Measurements from ENCODE around the gene RNASEH2B.

The RNASEH2B gene

GRCh38 chr13:50942630-50943311 is 33.2 kb downstream of the RNASEH2B start:
- DNase-seq: no peak

- no peak for DNase-seq
These were observed 36.1 kb downstream of the RNASEH2B start for GRCh38 chr13:50945669-50946068.

GRCh38 chr13:50948601-50949000 is 39.0 kb downstream of the RNASEH2B start:
- no peak for DNase-seq

- no peak for DNase-seq
These were observed 41.3 kb downstream of the RNASEH2B start for GRCh38 chr13:50950849-50951248.

GRCh38 chr13:50951366-50951765 is 41.8 kb downstream of the RNASEH2B start:
- no peak for DNase-seq

GRCh38 chr13:50955241-50955640 is 45.6 kb downstream of the RNASEH2B start:
- no peak for DNase-seq

- DNase-seq: no peak
These were observed 46.2 kb downstream of the RNASEH2B start for GRCh38 chr13:50955798-50956197.

GRCh38 chr13:50957620-50958019 is 48.0 kb downstream of the RNASEH2B start:
- no peak for DNase-seq

- DNase-seq: no peak
These were observed 60.1 kb downstream of the RNASEH2B start for GRCh38 chr13:50969691-50970090.

GRCh38 chr13:50970956-50971355 is 61.4 kb downstream of the RNASEH2B start:
- DNase-seq: no peak

- DNase-seq: no peak
These were observed 64.7 kb downstream of the RNASEH2B start for GRCh38 chr13:50974268-50974667.

- DNase-seq: no peak
These were observed 69.6 kb downstream of the RNASEH2B start for GRCh38 chr13:50979187-50979586.

GRCh38 chr13:50981686-50982085 is 72.1 kb downstream of the RNASEH2B start:
- DNase-seq: no peak

- no peak for DNase-seq
These were observed 79.9 kb downstream of the RNASEH2B start for GRCh38 chr13:50989476-50989875.

GRCh38 chr13:50990065-50990817 is 80.7 kb downstream of the RNASEH2B start:
- no peak for DNase-seq

- no peak for DNase-seq
These were observed 81.4 kb downstream of the RNASEH2B start for GRCh38 chr13:50990818-50991506.

- DNase-seq: no peak
These were observed 82.3 kb downstream of the RNASEH2B start for GRCh38 chr13:50991579-50992521.

- DNase-seq: no peak
These were observed 83.8 kb downstream of the RNASEH2B start for GRCh38 chr13:50993371-50993770.

- DNase-seq: no peak
These were observed 84.3 kb downstream of the RNASEH2B start for GRCh38 chr13:50993934-50994333.

- DNase-seq: no peak
These were observed 85.1 kb downstream of the RNASEH2B start for GRCh38 chr13:50994651-50995050.

GRCh38 chr13:50995854-50996253 is 86.3 kb downstream of the RNASEH2B start:
- no peak for DNase-seq

- no peak for DNase-seq
These were observed 88.7 kb downstream of the RNASEH2B start for GRCh38 chr13:50998326-50998725.

GRCh38 chr13:50999641-51000040 is 90.0 kb downstream of the RNASEH2B start:
- DNase-seq: no peak
